DMS53 (cell line): ENCODE results near the gene DPP10.
A peak's percentile ranks its signal among the peaks of the same experiment; 100 is the strongest.
"Not testable (repeated sequence)": the region's sequence is repeated elsewhere in the genome, so short reads cannot be mapped to it uniquely, and the experiment has no call there.

Experiments used
- DNase-seq: peaks from one replicate; lab custom pipeline; 2025; lab: John Stamatoyannopoulos, UW

The DPP10 gene

GRCh38 chr2:114724454-114724853 is 282.0 kb downstream of the DPP10 start:
- DNase-seq, result no peak

GRCh38 chr2:114727012-114727411 is 284.6 kb downstream of the DPP10 start:
- DNase-seq, result no peak

GRCh38 chr2:114728372-114728771 is 285.9 kb downstream of the DPP10 start:
- DNase-seq, result no peak

- DNase-seq, result peak; percentile 83
These were observed 286.6 kb downstream of the DPP10 start for GRCh38 chr2:114729026-114729425.

- no peak for DNase-seq
These were observed 292.7 kb downstream of the DPP10 start for GRCh38 chr2:114735126-114735525.

- DNase-seq, result no peak
These were observed 299.8 kb downstream of the DPP10 start for GRCh38 chr2:114742245-114742644.

GRCh38 chr2:114745700-114746099 is 303.3 kb downstream of the DPP10 start:
- no peak for DNase-seq

- DNase-seq, result not testable (repeated sequence)
These were observed 305.7 kb downstream of the DPP10 start for GRCh38 chr2:114748175-114748574.

- DNase-seq, result peak; percentile 24
These were observed 310.0 kb downstream of the DPP10 start for GRCh38 chr2:114752425-114752824.

- no peak for DNase-seq
These were observed 310.7 kb downstream of the DPP10 start for GRCh38 chr2:114753145-114753544.

GRCh38 chr2:114754907-114755563 is 312.6 kb downstream of the DPP10 start:
- DNase-seq, result peak; percentile 99

- DNase-seq, result no peak
These were observed 319.9 kb downstream of the DPP10 start for GRCh38 chr2:114762376-114762775.

GRCh38 chr2:114762986-114763385 is 320.5 kb downstream of the DPP10 start:
- DNase-seq, result peak; percentile 14

- DNase-seq, result no peak
These were observed 326.7 kb downstream of the DPP10 start for GRCh38 chr2:114769110-114769509.

- DNase-seq, result no peak
These were observed 327.6 kb downstream of the DPP10 start for GRCh38 chr2:114769991-114770390.

GRCh38 chr2:114784046-114784445 is 341.6 kb downstream of the DPP10 start:
- DNase-seq, result no peak

- DNase-seq, result no peak
These were observed 342.6 kb downstream of the DPP10 start for GRCh38 chr2:114784890-114785583.

- no peak for DNase-seq
These were observed 344.5 kb downstream of the DPP10 start for GRCh38 chr2:114786901-114787300.

GRCh38 chr2:114787486-114787885 is 345.0 kb downstream of the DPP10 start:
- no peak for DNase-seq

- DNase-seq, result no peak
These were observed 347.5 kb downstream of the DPP10 start for GRCh38 chr2:114789989-114790388.

- peak; percentile 12 for DNase-seq
These were observed 355.1 kb downstream of the DPP10 start for GRCh38 chr2:114797540-114797939.

- DNase-seq, result no peak
These were observed 355.5 kb downstream of the DPP10 start for GRCh38 chr2:114797942-114798341.

GRCh38 chr2:114800371-114800770 is 357.9 kb downstream of the DPP10 start:
- DNase-seq, result no peak

GRCh38 chr2:114805195-114805594 is 362.8 kb downstream of the DPP10 start:
- DNase-seq, result peak; percentile 54
